ENCODE measurements around the gene YY1AP1. TPM values are rescaled to one million over a fixed set of nuclear protein-coding genes. Genes with fewer than 3 reads are reported as not detected.

Gene YY1AP1
- total RNA-seq, 3 donors from 2014 or later: 55.8 to 114 (median 56.7) TPM

DNA sequence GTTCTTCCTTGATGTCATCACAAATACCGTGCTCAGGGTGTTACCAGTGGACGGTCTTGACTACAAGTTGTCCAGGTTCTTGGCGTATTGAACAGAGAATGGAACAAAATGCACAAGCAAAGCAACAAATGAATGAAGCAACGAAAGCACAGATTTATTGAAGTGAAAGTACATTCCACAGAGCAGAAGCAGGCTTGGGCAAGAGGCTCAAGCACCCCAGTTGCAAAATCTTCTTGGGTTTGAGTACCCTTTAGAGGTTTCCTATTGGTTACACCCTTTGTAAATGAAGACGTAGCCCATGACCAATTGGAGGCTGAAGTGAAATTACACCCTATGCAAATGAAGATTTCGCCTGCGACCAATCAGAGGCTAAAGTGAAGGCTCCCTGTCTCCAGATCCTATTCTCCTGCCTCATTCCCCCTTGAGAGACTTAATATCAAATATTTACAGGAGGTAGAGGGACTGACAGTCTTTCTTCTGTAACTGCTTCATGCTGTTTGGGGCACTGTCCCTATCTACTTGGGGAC is 38.3 kb downstream of the YY1AP1 start:
- intact Hi-C loops (cut with DNase I, micrococcal nuclease): no loop called here
- DNase-seq (no peak), ATAC-seq (no peak)
- no peaks in the 10 kb centered on the region for H3K36me3 ChIP-seq (ENCODE audit: low read depth)
- TF ChIP-seq, protein P1, sequence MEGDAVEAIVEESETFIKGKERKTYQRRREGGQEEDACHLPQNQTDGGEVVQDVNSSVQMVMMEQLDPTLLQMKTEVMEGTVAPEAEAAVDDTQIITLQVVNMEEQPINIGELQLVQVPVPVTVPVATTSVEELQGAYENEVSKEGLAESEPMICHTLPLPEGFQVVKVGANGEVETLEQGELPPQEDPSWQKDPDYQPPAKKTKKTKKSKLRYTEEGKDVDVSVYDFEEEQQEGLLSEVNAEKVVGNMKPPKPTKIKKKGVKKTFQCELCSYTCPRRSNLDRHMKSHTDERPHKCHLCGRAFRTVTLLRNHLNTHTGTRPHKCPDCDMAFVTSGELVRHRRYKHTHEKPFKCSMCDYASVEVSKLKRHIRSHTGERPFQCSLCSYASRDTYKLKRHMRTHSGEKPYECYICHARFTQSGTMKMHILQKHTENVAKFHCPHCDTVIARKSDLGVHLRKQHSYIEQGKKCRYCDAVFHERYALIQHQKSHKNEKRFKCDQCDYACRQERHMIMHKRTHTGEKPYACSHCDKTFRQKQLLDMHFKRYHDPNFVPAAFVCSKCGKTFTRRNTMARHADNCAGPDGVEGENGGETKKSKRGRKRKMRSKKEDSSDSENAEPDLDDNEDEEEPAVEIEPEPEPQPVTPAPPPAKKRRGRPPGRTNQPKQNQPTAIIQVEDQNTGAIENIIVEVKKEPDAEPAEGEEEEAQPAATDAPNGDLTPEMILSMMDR (IDR thresholded peaks at IDR 0.05): no peak
- H3K4me1 ChIP-seq (ENCODE audit: low read depth): peaks cover 3% of the 10 kb centered on the region
- no peaks in the 10 kb centered on the region for H3K9me3 ChIP-seq
- no peak overlapping the region for H3K4me3 ChIP-seq

DNA sequence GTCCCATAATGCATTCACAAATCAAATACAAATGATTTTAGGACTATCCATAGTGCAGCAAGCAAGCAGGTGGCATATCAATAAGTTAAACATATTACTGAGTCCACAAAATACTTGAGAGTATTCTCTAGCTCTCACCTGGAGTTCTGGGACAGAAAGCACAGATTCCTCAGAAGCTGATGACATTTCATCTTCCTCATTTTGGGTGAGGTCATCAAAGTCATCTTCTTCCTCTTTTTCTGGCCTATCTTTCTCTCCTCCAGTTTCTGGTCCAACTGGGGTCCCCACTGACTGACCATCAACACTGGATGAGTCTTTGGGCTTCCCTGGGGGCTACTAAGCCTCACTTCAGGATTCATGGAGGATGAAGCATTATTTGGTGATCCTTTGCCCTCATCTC is 38.9 kb downstream of the YY1AP1 start:
- H3K4me1 ChIP-seq (ENCODE audit: low read depth): peaks cover 3% of the 10 kb centered on the region
- H3K9me3 ChIP-seq: no peaks in the 10 kb centered on the region
- H3K36me3 ChIP-seq (ENCODE audit: low read depth): no peaks in the 10 kb centered on the region
- TF ChIP-seq, protein P1 (IDR thresholded peaks at IDR 0.05): no peak
- intact Hi-C loops (cut with DNase I, micrococcal nuclease): no loop called here
- ATAC-seq (no peak), DNase-seq (no peak)
- no peak overlapping the region for H3K4me3 ChIP-seq

DNA sequence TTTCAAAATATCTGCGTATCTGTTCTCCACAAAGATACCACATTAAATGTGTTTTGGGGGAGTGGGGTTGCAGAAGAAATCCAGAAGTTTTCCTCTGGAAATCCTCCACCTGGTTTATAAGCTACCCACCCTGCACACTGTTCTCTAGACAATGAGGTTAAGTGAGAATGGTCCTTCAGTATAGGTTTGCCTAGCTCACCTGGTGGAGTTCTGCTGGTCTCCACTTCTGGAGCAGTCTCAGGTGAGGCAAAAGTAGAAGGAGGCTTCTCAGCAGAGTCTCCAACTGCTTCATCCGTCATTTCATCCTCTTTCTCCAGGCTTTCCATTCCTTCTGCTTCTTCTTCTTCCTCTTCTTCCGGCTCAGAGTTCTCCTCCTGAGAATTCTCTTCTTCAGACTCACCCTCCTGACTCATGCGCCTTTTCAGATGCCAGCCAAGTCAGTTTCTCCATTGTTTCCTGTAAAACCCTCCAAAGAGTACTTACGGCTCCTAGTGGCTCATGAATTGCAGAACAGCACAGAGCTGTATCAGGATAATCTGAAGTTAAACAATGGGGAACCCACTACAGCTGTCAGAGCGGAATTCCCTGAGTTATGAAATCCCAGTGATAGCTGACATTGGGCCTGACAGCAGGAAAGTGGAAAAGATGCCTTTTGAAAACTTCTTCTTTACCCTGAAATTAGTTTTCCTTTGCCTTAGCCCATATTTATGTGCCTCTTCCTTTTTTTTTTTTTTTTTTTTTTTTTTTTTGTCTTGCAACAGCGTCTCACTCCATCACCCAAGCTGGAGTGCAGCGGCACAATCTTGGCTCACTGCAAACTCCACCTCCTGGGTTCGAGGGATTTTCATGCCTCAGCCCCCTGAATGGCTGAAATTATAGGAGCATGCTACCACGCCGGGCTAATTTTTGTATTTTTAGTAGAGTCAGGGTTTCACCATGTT is 40.1 kb downstream of the YY1AP1 start:
- TF ChIP-seq, protein P1 (IDR thresholded peaks at IDR 0.05): no peak
- no peaks in the 10 kb centered on the region for H3K36me3 ChIP-seq (ENCODE audit: low read depth)
- DNase-seq (peak in 1 of 3 donors; percentile 23), ATAC-seq (peak; percentile 90)
- H3K4me1 ChIP-seq (ENCODE audit: low read depth): peaks cover 3% of the 10 kb centered on the region
- intact Hi-C loops (cut with DNase I, micrococcal nuclease): no loop called here
- H3K4me3 ChIP-seq: no peak overlapping the region
- peaks cover 3% of the 10 kb centered on the region for H3K9me3 ChIP-seq

DNA sequence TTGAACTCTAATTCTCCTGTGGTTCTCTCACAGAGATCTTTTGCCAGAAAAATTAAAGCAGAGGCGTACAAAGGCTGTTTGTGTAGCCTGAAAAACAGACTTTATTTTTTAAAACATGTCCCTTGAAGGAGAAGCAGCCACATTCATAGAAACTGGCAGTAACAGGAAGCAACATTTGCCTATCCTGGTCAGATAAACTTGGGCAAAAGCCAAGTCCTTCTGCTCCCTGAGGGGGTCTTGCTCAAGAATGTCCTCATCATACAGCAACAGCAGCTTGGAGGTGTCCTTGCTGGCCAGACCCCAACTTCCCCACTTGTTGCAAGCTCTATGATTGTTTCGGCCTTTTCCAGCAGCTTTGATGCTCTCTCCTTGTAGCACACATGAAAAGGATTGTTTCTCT is 42.3 kb downstream of the YY1AP1 start:
- no peak for DNase-seq
- TF ChIP-seq, protein P1 (IDR thresholded peaks at IDR 0.05): no peak
- Histone ChIP-seq H3K9me3 (peaks cover 21% of the 10 kb centered on the region), H3K4me1 (ENCODE audit: low read depth) (peaks cover 3% of the 10 kb centered on the region), H3K4me3 (no peak overlapping the region), H3K36me3 (ENCODE audit: low read depth) (no peaks in the 10 kb centered on the region)
- ATAC-seq: no peak
- intact Hi-C loops (cut with DNase I, micrococcal nuclease): no loop called here

DNA sequence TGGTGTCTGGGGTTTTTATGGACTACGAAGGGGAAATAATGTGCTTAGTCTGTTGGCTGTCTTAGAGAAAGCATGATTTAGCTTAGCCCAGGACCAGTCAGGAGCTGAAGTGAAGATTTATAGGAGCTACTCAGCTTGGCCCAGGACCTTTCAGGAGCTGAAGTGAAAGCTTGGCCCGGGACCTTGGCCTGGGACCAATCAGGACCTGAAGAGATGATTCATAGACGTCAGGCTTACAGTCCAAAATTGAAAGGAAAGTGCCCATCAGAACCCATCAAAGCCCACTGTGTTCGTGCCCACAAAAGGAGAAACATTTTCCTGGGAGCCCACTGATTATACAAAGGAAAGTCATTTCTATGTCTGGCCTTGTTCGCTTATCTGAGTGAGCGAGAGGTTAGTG is 42.9 kb downstream of the YY1AP1 start:
- Histone ChIP-seq H3K4me1 (ENCODE audit: low read depth) (peaks cover 3% of the 10 kb centered on the region), H3K9me3 (peaks cover 21% of the 10 kb centered on the region), H3K36me3 (ENCODE audit: low read depth) (no peaks in the 10 kb centered on the region), H3K4me3 (no peak overlapping the region)
- intact Hi-C loops (cut with DNase I, micrococcal nuclease): no loop called here
- DNase-seq (no peak), ATAC-seq (no peak)
- TF ChIP-seq, protein P1 (IDR thresholded peaks at IDR 0.05): no peak

All from mucosa of descending colon (tissue), 3 donors.